DND-41 (cell line): ENCODE measurements around the gene KLK6.

Experiments
- ATAC-seq: fragments of 200-7000 bp; cut with Tn5 transposase; 3 replicates; pipeline ENCODE4 v1.9.1; 2021; ENCODE audit warnings: low read depth; ENCODE audit not compliant: insufficient read depth
- DNase-seq: peaks from one replicate; pipeline ENCODE4 v3.0.0-alpha.2; 2020
- H2AFZ ChIP-seq: 2 replicates; pipeline ENCODE4 v1.6.0; 2012; ENCODE audit warnings: low read depth, low read length
- H3K27ac ChIP-seq: 2 replicates; pipeline ENCODE4 v1.5.1; 2012; ENCODE audit warnings: low read length, inconsistent platforms
- H3K27me3 ChIP-seq: fragments of 200-600 bp; sonication (generic); 2 replicates; pipeline ENCODE4 v1.6.0; 2012; ENCODE audit warnings: low read length, mild to moderate bottlenecking, inconsistent platforms; ENCODE audit not compliant: insufficient read depth, poor library complexity
- H3K36me3 ChIP-seq: 2 replicates; pipeline ENCODE4 v1.5.1; 2012; ENCODE audit warnings: low read length, inconsistent platforms; ENCODE audit not compliant: insufficient read depth
- H3K4me1 ChIP-seq: 2 replicates; pipeline ENCODE4 v1.5.1; 2012; ENCODE audit warnings: mild to moderate bottlenecking, low read length; ENCODE audit not compliant: insufficient read depth
- H3K4me2 ChIP-seq: 2 replicates; pipeline ENCODE4 v1.6.0; 2012; ENCODE audit warnings: mild to moderate bottlenecking, moderate library complexity, low read length, inconsistent platforms; ENCODE audit not compliant: insufficient read depth
- H3K4me3 ChIP-seq, 2 experiments: fragments of 200-600 bp in 1 of 2; shearing (Covaris generic) in 1 of 2; 2 replicates each; pipeline ENCODE4 v1.5.1; 2012 to 2016; ENCODE audit warnings: inconsistent platforms in 2 of 2, low read length in 2 of 2, mild to moderate bottlenecking in 2 of 2, low read depth in 1 of 2, moderate library complexity in 1 of 2
- H3K79me2 ChIP-seq: 2 replicates; pipeline ENCODE4 v1.6.0; 2012; ENCODE audit warnings: low read length, inconsistent platforms; ENCODE audit not compliant: insufficient read depth
- H3K9ac ChIP-seq: 2 replicates; pipeline ENCODE4 v1.6.0; 2012; ENCODE audit warnings: low read depth, mild to moderate bottlenecking, inconsistent platforms, low read length, moderate library complexity
- H3K9me3 ChIP-seq: 2 replicates; pipeline ENCODE4 v1.5.1; 2012; ENCODE audit warnings: low read length, moderate library complexity, mild to moderate bottlenecking, inconsistent platforms; ENCODE audit not compliant: insufficient read depth, severe bottlenecking
- H4K20me1 ChIP-seq: 2 replicates; pipeline ENCODE4 v1.6.0; 2012; ENCODE audit warnings: low read length; ENCODE audit not compliant: insufficient read depth
- EZH2 ChIP-seq: IDR thresholded peaks from 3 replicates; pipeline ENCODE4 v1.6.1; 2012; ENCODE audit warnings: borderline replicate concordance, low read depth, mild to moderate bottlenecking, moderate library complexity, low read length, inconsistent platforms; ENCODE audit not compliant: severe bottlenecking
- TF ChIP-seq, protein P1 (sequence below): IDR thresholded peaks from 2 replicates; pipeline ENCODE4 v1.5.1; 2012; ENCODE audit warnings: borderline replicate concordance, low read length, moderate library complexity, mild to moderate bottlenecking; ENCODE audit not compliant: poor library complexity, severe bottlenecking; ENCODE audit errors: extremely low read depth

KLK6 gene

GRCh38 chr19:50978772-50979390 is 9.5 kb upstream of the KLK6 start:
- H3K79me2 ChIP-seq, result no peaks in the 10 kb centered on the region
- H3K36me3 ChIP-seq, result no peaks in the 10 kb centered on the region
- ATAC-seq, result no peak
- H3K27me3 ChIP-seq, result no peaks in the 10 kb centered on the region
- no peak overlapping the region for H3K27ac ChIP-seq
- H3K4me2 ChIP-seq, result no peak overlapping the region
- H4K20me1 ChIP-seq, result no peaks in the 10 kb centered on the region
- no peak overlapping the region for H3K9ac ChIP-seq
- no peak overlapping the region for H2AFZ ChIP-seq
- H3K9me3 ChIP-seq, result no peaks in the 10 kb centered on the region
- DNase-seq, result no peak
- TF ChIP-seq, protein P1, sequence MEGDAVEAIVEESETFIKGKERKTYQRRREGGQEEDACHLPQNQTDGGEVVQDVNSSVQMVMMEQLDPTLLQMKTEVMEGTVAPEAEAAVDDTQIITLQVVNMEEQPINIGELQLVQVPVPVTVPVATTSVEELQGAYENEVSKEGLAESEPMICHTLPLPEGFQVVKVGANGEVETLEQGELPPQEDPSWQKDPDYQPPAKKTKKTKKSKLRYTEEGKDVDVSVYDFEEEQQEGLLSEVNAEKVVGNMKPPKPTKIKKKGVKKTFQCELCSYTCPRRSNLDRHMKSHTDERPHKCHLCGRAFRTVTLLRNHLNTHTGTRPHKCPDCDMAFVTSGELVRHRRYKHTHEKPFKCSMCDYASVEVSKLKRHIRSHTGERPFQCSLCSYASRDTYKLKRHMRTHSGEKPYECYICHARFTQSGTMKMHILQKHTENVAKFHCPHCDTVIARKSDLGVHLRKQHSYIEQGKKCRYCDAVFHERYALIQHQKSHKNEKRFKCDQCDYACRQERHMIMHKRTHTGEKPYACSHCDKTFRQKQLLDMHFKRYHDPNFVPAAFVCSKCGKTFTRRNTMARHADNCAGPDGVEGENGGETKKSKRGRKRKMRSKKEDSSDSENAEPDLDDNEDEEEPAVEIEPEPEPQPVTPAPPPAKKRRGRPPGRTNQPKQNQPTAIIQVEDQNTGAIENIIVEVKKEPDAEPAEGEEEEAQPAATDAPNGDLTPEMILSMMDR, result no peak
- TF ChIP-seq EZH2, result no peak
- H3K4me1 ChIP-seq, result no peaks in the 10 kb centered on the region
- H3K4me3 ChIP-seq, result no peak overlapping the region

GRCh38 chr19:50977626-50978025 is 8.2 kb upstream of the KLK6 start:
- Histone ChIP-seq H3K36me3 (no peaks in the 10 kb centered on the region), H3K9me3 (no peaks in the 10 kb centered on the region), H3K9ac (no peak overlapping the region), H3K27ac (no peak overlapping the region), H3K27me3 (no peaks in the 10 kb centered on the region), H3K4me1 (no peaks in the 10 kb centered on the region), H4K20me1 (no peaks in the 10 kb centered on the region), H3K79me2 (no peaks in the 10 kb centered on the region), H3K4me2 (no peak overlapping the region), H3K4me3 (no peak overlapping the region), H2AFZ (no peak overlapping the region)
- ATAC-seq (no peak), DNase-seq (no peak)
- TF ChIP-seq, protein P1, result no peak
- no peak for TF ChIP-seq EZH2

DNA sequence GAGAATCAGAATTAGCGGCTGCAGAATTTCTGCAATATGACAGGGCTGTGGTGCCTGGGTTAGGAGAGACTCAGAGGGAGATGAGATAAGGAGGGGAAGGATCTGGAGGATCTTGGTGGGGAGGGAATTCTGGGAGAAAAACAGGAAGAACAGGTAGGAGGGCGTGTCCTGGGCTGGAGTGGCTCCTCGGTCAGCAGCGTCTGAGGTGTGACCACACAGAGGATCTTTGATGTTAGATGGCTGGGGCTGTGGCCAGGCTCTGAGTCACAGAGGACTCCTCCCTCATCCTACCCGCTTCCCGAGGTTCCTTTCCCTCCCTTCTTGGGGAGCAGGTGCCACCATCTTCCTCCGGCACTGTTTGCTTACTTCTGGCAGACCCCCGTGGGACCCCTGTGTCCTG is 6.4 kb upstream of the KLK6 start:
- Histone ChIP-seq H3K27me3 (no peaks in the 10 kb centered on the region), H4K20me1 (no peaks in the 10 kb centered on the region), H3K79me2 (no peaks in the 10 kb centered on the region), H3K27ac (no peak overlapping the region), H3K36me3 (no peaks in the 10 kb centered on the region), H3K9ac (no peak overlapping the region), H3K4me2 (no peak overlapping the region), H3K4me3 (no peak overlapping the region), H3K9me3 (no peaks in the 10 kb centered on the region), H3K4me1 (no peaks in the 10 kb centered on the region), H2AFZ (no peak overlapping the region)
- ATAC-seq, result no peak
- no peak for DNase-seq
- TF ChIP-seq, protein P1, result no peak
- TF ChIP-seq EZH2, result no peak
